Keratinocyte (primary cell): ENCODE results near the gene KRT27. TPM values are rescaled to one million over a fixed set of nuclear protein-coding genes. Genes with fewer than 3 reads are reported as not detected.
"Not testable (repeated sequence)": the region's sequence is repeated elsewhere in the genome, so short reads cannot be mapped to it uniquely, and the experiment has no call there.

Experiments used
- DNase-seq: peaks from one replicate; pipeline ENCODE4 v3.0.0-alpha.2; 2011; ENCODE audit warnings: low read depth, missing footprints, low spot score
- FAIRE-seq: peaks from 2 replicates; lab custom pipeline; 2011; peaks lifted over from hg19 to GRCh38; lab: Jason Lieb, UNC
- H2AFZ ChIP-seq: 2 replicates; pipeline ENCODE4 v1.6.0; 2012; ENCODE audit warnings: low read length, control low read depth, inconsistent platforms; ENCODE audit not compliant: control insufficient read depth
- H3K27ac ChIP-seq: 2 replicates; pipeline ENCODE4 v1.5.1; 2011; ENCODE audit warnings: low read length; ENCODE audit not compliant: control insufficient read depth, insufficient read depth
- H3K27me3 ChIP-seq: 3 replicates; pipeline ENCODE4 v1.6.0; 2011; ENCODE audit warnings: low read length; ENCODE audit not compliant: control insufficient read depth, insufficient read depth; ENCODE audit errors: extremely low read depth
- H3K36me3 ChIP-seq, 2 experiments: 2 replicates in 1 of 2; 3 replicates in 1 of 2; pipeline ENCODE4 v1.5.1; 2011; ENCODE audit warnings: low read length in 2 of 2, mild to moderate bottlenecking in 1 of 2; ENCODE audit not compliant: control insufficient read depth in 2 of 2, insufficient read depth in 2 of 2; ENCODE audit errors: extremely low read depth in 1 of 2
- H3K4me1 ChIP-seq: 3 replicates; pipeline ENCODE4 v1.5.1; 2011; ENCODE audit warnings: low read length; ENCODE audit not compliant: control insufficient read depth, insufficient read depth; ENCODE audit errors: extremely low read depth
- H3K4me2 ChIP-seq: 3 replicates; pipeline ENCODE4 v1.6.0; 2011; ENCODE audit warnings: low read depth, low read length; ENCODE audit not compliant: control insufficient read depth, insufficient read depth; ENCODE audit errors: extremely low read depth
- H3K4me3 ChIP-seq, 3 experiments: fragments of 200-600 bp in 1 of 3; sonication (generic) in 1 of 3; 2 replicates in 2 of 3; 3 replicates in 1 of 3; pipeline ENCODE4 v1.5.1; 2011 to 2016; ENCODE audit warnings: low read length in 3 of 3, mild to moderate bottlenecking in 3 of 3, control low read depth in 2 of 3, inconsistent platforms in 1 of 3, low read depth in 1 of 3, mixed read lengths in 1 of 3, mixed run types in 1 of 3, moderate library complexity in 1 of 3; ENCODE audit not compliant: control insufficient read depth in 2 of 3, insufficient read depth in 2 of 3; ENCODE audit errors: extremely low read depth in 1 of 3
- H3K79me2 ChIP-seq: 2 replicates; pipeline ENCODE4 v1.6.0; 2012; ENCODE audit warnings: low read length; ENCODE audit not compliant: control insufficient read depth, insufficient read depth
- H3K9ac ChIP-seq: 3 replicates; pipeline ENCODE4 v1.6.0; 2011; ENCODE audit warnings: low read length; ENCODE audit not compliant: control insufficient read depth, insufficient read depth; ENCODE audit errors: extremely low read depth
- H3K9me1 ChIP-seq: 3 replicates; pipeline ENCODE4 v1.6.0; 2011; ENCODE audit warnings: low read length; ENCODE audit not compliant: control insufficient read depth, insufficient read depth; ENCODE audit errors: extremely low read depth
- H3K9me3 ChIP-seq: 2 replicates; pipeline ENCODE4 v1.5.1; 2012; ENCODE audit warnings: low read depth, low read length; ENCODE audit not compliant: control insufficient read depth
- H4K20me1 ChIP-seq: 3 replicates; pipeline ENCODE4 v1.6.0; 2011; ENCODE audit warnings: low read length; ENCODE audit not compliant: control insufficient read depth, insufficient read depth; ENCODE audit errors: extremely low read depth
- CTCF ChIP-seq, 3 experiments: IDR thresholded peaks in 1 of 3; conservative IDR thresholded peaks in 1 of 3; optimal IDR thresholded peaks in 1 of 3; 2 replicates in 2 of 3; 3 replicates in 1 of 3; pipeline versions ENCODE3 to v1.5.1; 2011; ENCODE audit warnings: low read length in 3 of 3, mild to moderate bottlenecking in 3 of 3, moderate library complexity in 2 of 3, control low read depth in 1 of 3, inconsistent platforms in 1 of 3; ENCODE audit not compliant: insufficient read depth in 2 of 3; ENCODE audit errors: extremely low read depth in 1 of 3
- EZH2 ChIP-seq: IDR thresholded peaks from one replicate; pipeline ENCODE4 v1.6.1; 2012; ENCODE audit warnings: inconsistent platforms, mild to moderate bottlenecking, low read length, moderate library complexity
- dilution Hi-C: fragments of 300-500 bp; cut with MboI; formaldehyde crosslinking; loops from one replicate; pipeline ENCODE4 v1.7.0; 2020; ENCODE audit warnings: low sequenced_read_pairs; ENCODE audit not compliant: extremely low pct_ligation_motif_present
- polyA plus RNA-seq, 5 experiments: library from polyadenylated mRNA; depleted of rRNA in 3 of 5; stranded (reverse) in 3 of 5; stranded (forward) in 1 of 5; unstranded in 1 of 5; fragments of >200 nt; gene quantifications; 1 replicate in 1 of 5; 2 replicates in 3 of 5; 3 replicates in 1 of 5; pipeline versions ENCODE4 v1.2.1 to v1.2.3, GENCODE V29; 2011 to 2012; ENCODE audit warnings: missing spikeins in 2 of 5, low read depth in 1 of 5, low replicate concordance in 1 of 5

The KRT27 gene
- polyA plus RNA-seq, 1 donor (not counting 4 experiments of a cell fraction or from before 2014, with no cell fraction given), result not detected

DNA sequence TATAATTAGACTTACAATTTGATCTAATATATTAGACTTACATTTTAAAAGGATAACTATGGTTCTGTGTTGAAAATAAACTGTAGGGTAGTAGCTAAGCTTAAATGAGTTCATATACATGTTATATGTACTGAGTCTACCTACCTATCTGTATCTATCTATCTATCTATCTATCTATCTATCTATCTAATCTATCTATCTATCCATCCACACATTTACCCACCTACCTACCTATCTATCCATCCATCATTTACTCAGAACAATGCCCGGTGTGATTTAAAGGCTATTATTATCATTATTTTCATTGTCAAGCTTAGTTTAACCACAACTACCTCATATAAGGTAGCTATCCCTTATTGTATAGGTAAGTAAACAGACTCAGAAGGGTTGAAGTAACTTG, 33.0 kb upstream of the KRT27 start:
- Histone ChIP-seq H3K27ac (no peak overlapping the region), H3K79me2 (peaks cover 9% of the 10 kb centered on the region), H2AFZ (no peak overlapping the region), H3K4me1 (peaks cover 12% of the 10 kb centered on the region), H3K9me3 (no peaks in the 10 kb centered on the region), H3K4me2 (no peak overlapping the region), H3K9me1 (no peaks in the 10 kb centered on the region), H3K4me3 (no peak overlapping the region), H3K36me3 (peaks cover 3 to 8% of the 10 kb centered on the region in 2 experiments), H3K27me3 (no peaks in the 10 kb centered on the region), H4K20me1 (no peaks in the 10 kb centered on the region), H3K9ac (no peak overlapping the region)
- FAIRE-seq (no peak), DNase-seq (no peak)
- TF ChIP-seq EZH2 (no peak), CTCF (optimal IDR thresholded peaks at IDR 0.05 in 1 of 3, IDR thresholded peaks at IDR 0.05 in 1 of 3, conservative IDR thresholded peaks at IDR 0.05 in 1 of 3; ENCODE audit: extremely low read depth in 1 of 3, insufficient read depth in 2 of 3, low read length in 3 of 3) (no peak)
- dilution Hi-C loops, result no loop called here

DNA sequence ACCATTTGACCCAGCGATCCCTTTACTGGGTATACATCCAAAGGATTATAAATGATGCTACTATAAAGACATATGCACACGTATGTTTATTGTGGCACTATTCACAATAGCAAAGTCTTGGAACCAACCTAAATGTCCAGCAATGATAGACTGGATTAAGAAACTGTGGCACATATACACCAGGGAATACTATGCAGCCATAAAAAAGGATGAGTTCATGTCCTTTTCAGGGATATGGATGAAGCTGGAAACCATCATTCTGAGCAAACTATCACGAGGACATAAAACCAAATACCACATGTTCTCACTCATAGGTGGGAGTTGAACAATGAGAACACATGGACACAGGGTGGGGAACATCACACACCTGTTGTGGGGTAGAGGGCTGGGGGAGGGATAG, 32.3 kb upstream of the KRT27 start:
- H3K79me2 ChIP-seq, H3K27me3 ChIP-seq, DNase-seq, H3K4me3 ChIP-seq, dilution Hi-C loops, H3K9me1 ChIP-seq, FAIRE-seq, H3K9ac ChIP-seq, H3K4me1 ChIP-seq, H3K36me3 ChIP-seq, H2AFZ ChIP-seq, H3K27ac ChIP-seq, H4K20me1 ChIP-seq, H3K9me3 ChIP-seq, H3K4me2 ChIP-seq: not testable (repeated sequence)

GRCh38 chr17:40813804-40814203, 31.5 kb upstream of the KRT27 start:
- H3K4me3 ChIP-seq, result no peak overlapping the region
- H3K27me3 ChIP-seq, result no peaks in the 10 kb centered on the region
- H3K27ac ChIP-seq, result no peak overlapping the region
- H3K9me3 ChIP-seq, result no peaks in the 10 kb centered on the region
- H3K4me2 ChIP-seq, result no peak overlapping the region
- FAIRE-seq (peak; percentile 26), DNase-seq (peak; percentile 58)
- peaks cover 3 to 8% of the 10 kb centered on the region in 2 experiments for H3K36me3 ChIP-seq
- H3K79me2 ChIP-seq, result peaks cover 6% of the 10 kb centered on the region
- peaks cover 4% of the 10 kb centered on the region for H3K4me1 ChIP-seq
- no peaks in the 10 kb centered on the region for H4K20me1 ChIP-seq
- dilution Hi-C loops, result no loop called here
- TF ChIP-seq CTCF (optimal IDR thresholded peaks at IDR 0.05 in 1 of 3, IDR thresholded peaks at IDR 0.05 in 1 of 3, conservative IDR thresholded peaks at IDR 0.05 in 1 of 3; ENCODE audit: extremely low read depth in 1 of 3, insufficient read depth in 2 of 3, low read length in 3 of 3) (no peak), EZH2 (no peak)
- no peak overlapping the region for H2AFZ ChIP-seq
- no peak overlapping the region for H3K9ac ChIP-seq
- H3K9me1 ChIP-seq, result no peaks in the 10 kb centered on the region
